ENCODE data around the gene TEN1. TPM values are rescaled to one million over a fixed set of nuclear protein-coding genes. Genes with fewer than 3 reads are reported as not detected.
A peak's percentile ranks its signal among the peaks of the same experiment; 100 is the strongest.

TEN1 gene
- total and polyA plus RNA-seq, 9 of the 15 experiments (the other 6 are each of a cell fraction or from before 2014, with no cell fraction given) = 1.3 to 25.7 (median 10.1) TPM

GRCh38 chr17:75970011-75970523, 9.0 kb upstream of the TEN1 start (continued):
- TF ChIP-seq, protein P1, sequence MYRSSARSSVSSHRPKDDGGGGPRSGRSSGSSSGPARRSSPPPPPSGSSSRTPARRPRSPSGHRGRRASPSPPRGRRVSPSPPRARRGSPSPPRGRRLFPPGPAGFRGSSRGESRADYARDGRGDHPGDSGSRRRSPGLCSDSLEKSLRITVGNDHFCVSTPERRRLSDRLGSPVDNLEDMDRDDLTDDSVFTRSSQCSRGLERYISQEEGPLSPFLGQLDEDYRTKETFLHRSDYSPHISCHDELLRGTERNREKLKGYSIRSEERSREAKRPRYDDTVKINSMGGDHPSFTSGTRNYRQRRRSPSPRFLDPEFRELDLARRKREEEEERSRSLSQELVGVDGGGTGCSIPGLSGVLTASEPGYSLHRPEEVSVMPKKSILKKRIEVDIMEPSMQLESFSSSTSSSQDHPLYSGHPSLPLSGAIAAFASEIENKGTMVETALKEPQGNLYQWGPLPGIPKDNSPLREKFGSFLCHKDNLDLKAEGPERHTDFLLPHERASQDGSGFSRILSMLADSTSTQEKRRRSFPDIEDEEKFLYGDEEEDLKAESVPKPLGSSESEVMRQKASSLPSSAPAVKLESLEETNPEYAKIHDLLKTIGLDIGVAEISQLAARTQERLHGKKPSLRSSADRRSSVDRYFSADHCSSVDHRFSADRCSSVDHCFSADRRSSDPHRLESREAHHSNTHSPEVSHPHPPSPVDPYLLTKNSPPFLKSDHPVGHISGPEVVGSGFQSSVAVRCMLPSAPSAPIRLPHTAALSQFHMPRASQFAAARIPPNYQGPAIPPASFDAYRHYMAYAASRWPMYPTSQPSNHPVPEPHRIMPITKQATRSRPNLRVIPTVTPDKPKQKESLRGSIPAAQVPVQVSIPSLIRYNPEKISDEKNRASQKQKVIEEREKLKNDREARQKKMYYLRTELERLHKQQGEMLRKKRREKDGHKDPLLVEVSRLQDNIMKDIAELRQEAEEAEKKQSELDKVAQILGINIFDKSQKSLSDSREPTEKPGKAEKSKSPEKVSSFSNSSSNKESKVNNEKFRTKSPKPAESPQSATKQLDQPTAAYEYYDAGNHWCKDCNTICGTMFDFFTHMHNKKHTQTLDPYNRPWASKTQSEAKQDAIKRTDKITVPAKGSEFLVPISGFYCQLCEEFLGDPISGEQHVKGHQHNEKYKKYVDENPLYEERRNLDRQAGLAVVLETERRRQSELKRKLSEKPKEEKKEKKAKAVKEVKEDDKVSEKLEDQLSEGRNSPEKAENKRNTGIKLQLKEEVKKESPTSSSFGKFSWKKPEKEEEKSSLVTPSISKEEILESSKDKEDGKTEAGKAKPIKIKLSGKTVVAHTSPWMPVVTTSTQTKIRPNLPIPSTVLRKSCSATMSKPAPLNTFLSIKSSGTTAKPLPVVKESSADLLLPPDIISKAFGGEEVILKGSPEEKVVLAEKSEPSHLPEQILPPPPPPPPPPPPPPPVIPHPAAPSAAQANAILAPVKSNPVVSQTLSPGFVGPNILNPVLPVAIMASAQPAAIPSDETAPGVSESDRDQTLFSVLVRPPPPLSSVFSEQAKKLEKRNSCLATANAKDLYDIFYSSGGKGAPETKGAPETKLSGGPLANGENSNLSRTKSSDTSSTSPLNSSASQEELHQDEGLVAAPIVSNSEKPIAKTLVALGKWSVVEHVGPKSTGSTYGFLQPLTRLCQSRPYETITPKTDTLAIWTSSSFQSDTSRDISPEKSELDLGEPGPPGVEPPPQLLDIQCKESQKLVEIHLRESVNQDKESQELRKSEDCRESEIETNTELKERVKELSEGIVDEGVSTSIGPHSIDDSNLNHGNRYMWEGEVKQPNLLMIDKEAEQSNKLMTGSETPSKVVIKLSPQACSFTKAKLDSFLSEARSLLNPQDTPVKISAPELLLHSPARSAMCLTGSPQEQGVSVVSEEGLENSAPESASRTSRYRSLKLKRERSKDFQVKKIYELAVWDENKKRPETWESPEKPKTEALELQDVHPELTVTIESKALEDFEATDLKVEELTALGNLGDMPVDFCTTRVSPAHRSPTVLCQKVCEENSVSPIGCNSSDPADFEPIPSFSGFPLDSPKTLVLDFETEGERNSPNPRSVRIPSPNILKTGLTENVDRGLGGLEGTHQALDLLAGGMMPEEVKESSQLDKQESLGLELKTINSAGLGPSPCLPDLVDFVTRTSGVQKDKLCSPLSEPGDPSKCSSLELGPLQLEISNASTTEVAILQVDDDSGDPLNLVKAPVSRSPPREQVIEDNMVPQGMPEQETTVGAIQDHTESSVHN (IDR thresholded peaks at IDR 0.05; ENCODE audit: borderline replicate concordance in 1 of 2, low read depth in 1 of 2) = peak in 1 of 2 experiments; percentile 36; a peak in 2 of 4 replicates
- TF ChIP-seq SLC30A9 (CRISPR knock-in tag; IDR thresholded peaks at IDR 0.05) (no peak), SNRNP70 (optimal IDR thresholded peaks at IDR 0.05; ENCODE audit: low read depth, low read length) (no peak), ATF7 (IDR thresholded peaks at IDR 0.05) (peak; percentile 86), CEBPG (CRISPR knock-in tag; IDR thresholded peaks at IDR 0.05) (peak; percentile 52; the same call in 1 of the 2 replicates), CEBPG (tag; conservative IDR thresholded peaks at IDR 0.05 in 1 of 2, IDR thresholded peaks at IDR 0.05 in 1 of 2) (peak; percentile 83 to 86), FOXA3 (CRISPR knock-in tag; conservative IDR thresholded peaks at IDR 0.05 in 1 of 2, IDR thresholded peaks at IDR 0.05 in 1 of 2) (peak; percentile 92 to 97), MBD2 (IDR thresholded peaks at IDR 0.05; ENCODE audit: borderline replicate concordance, low read depth) (no peak), CREB3L1 (IDR thresholded peaks at IDR 0.05; ENCODE audit: borderline replicate concordance, low read depth) (no peak), MAFK (IDR thresholded peaks at IDR 0.05; ENCODE audit: low read length) (no peak), ZEB2 (IDR thresholded peaks at IDR 0.05) (peak; percentile 96), SMARCA4 (IDR thresholded peaks at IDR 0.05) (peak; percentile 98)
- TF ChIP-seq, protein P2, sequence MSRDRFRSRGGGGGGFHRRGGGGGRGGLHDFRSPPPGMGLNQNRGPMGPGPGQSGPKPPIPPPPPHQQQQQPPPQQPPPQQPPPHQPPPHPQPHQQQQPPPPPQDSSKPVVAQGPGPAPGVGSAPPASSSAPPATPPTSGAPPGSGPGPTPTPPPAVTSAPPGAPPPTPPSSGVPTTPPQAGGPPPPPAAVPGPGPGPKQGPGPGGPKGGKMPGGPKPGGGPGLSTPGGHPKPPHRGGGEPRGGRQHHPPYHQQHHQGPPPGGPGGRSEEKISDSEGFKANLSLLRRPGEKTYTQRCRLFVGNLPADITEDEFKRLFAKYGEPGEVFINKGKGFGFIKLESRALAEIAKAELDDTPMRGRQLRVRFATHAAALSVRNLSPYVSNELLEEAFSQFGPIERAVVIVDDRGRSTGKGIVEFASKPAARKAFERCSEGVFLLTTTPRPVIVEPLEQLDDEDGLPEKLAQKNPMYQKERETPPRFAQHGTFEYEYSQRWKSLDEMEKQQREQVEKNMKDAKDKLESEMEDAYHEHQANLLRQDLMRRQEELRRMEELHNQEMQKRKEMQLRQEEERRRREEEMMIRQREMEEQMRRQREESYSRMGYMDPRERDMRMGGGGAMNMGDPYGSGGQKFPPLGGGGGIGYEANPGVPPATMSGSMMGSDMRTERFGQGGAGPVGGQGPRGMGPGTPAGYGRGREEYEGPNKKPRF (IDR thresholded peaks at IDR 0.05; ENCODE audit: low read depth, low read length) = no peak
- TF ChIP-seq, protein P3, sequence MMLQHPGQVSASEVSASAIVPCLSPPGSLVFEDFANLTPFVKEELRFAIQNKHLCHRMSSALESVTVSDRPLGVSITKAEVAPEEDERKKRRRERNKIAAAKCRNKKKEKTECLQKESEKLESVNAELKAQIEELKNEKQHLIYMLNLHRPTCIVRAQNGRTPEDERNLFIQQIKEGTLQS (IDR thresholded peaks at IDR 0.05) = peak; percentile 60; the same call in 1 of the 2 replicates
- TF ChIP-seq, protein P3 (CRISPR knock-in tag; conservative IDR thresholded peaks at IDR 0.05) = no peak
